LHCN-M2 (cell line): Measurements from ENCODE around the gene NOM1. TPM values are rescaled to one million over a fixed set of nuclear protein-coding genes. Genes with fewer than 3 reads are reported as not detected.

ENCODE experiments used
- DNase-seq: peaks from one replicate; pipeline ENCODE4 v3.0.0-alpha.2; 2012; ENCODE audit warnings: low read depth
- total RNA-seq: library from RNA; depleted of rRNA; stranded (reverse); fragments of >200 nt; gene quantifications from 2 replicates; pipeline ENCODE4 v1.2.3, GENCODE V29; 2014; rRNA removed

NOM1 gene
- total RNA-seq, 1 experiment from 2014 or later: 17.4 TPM

GRCh38 chr7:157014635-157015555 is 65.4 kb downstream of the NOM1 start:
- no peak for DNase-seq

- no peak for DNase-seq
These were observed 66.5 kb downstream of the NOM1 start for GRCh38 chr7:157016024-157016351.

- no peak for DNase-seq
These were observed 67.0 kb downstream of the NOM1 start for GRCh38 chr7:157016352-157017041.

GRCh38 chr7:157017149-157017548 is 67.6 kb downstream of the NOM1 start:
- DNase-seq: no peak

GRCh38 chr7:157017603-157018327 is 68.3 kb downstream of the NOM1 start:
- no peak for DNase-seq

- no peak for DNase-seq
These were observed 69.0 kb downstream of the NOM1 start for GRCh38 chr7:157018328-157018996.

GRCh38 chr7:157018997-157019608 is 69.6 kb downstream of the NOM1 start:
- no peak for DNase-seq

GRCh38 chr7:157019718-157020451 is 70.4 kb downstream of the NOM1 start:
- DNase-seq: no peak

GRCh38 chr7:157020514-157021070 is 71.1 kb downstream of the NOM1 start:
- no peak for DNase-seq

- no peak for DNase-seq
These were observed 71.8 kb downstream of the NOM1 start for GRCh38 chr7:157021071-157021870.

- peak; percentile 48 for DNase-seq
These were observed 72.6 kb downstream of the NOM1 start for GRCh38 chr7:157021871-157022680.

Other genes with a start within 250 kb of the NOM1 start
- 45.5 and 52.0 TPM in 2 replicates for gene LMBR1, start 56.5 kb upstream of the NOM1 start, total RNA-seq
- not detected in 2 replicates for gene MNX1, start 61.0 kb downstream of the NOM1 start, total RNA-seq
- gene UBE3C, start 189.2 kb downstream of the NOM1 start, total RNA-seq: 127 and 131 TPM in 2 replicates